Measurements from ENCODE around the gene BCL6B.

Gene BCL6B

DNA sequence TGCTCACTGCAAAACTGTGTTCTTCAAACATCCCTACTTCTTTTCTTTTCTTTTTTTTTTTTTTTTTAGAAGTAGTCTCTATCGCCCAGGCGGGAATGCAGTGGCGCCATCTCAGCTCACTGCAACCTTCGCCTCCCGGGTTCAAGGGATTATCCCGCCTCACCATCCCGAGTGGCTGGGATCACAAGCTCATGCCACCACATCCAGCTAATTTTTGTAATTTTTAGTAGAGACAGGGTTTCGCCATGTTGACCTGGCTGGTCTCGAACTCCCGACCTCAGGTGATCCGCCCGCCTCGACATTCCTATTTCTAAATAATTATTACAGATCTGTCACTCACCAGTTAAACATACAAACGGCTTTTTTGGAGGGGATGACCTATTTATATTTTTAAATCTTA, 11.4 kb upstream of the BCL6B start:
- no peak for DNase-seq

DNA sequence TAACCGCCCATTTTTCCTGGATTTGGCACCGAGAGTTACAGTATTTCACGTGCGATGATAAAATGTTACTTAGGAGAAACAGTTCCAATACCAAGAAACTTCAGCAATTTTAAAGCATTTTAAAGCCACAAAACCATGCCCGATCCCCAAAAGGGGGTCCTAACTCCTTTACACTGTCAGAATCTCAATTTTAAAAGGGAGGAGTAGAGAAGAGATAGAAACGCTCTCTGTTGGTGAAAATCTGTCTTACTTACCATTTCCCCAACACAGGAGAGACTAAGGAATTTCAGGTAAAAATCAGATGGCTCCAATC, 11.0 kb upstream of the BCL6B start:
- DNase-seq: no peak

DNA sequence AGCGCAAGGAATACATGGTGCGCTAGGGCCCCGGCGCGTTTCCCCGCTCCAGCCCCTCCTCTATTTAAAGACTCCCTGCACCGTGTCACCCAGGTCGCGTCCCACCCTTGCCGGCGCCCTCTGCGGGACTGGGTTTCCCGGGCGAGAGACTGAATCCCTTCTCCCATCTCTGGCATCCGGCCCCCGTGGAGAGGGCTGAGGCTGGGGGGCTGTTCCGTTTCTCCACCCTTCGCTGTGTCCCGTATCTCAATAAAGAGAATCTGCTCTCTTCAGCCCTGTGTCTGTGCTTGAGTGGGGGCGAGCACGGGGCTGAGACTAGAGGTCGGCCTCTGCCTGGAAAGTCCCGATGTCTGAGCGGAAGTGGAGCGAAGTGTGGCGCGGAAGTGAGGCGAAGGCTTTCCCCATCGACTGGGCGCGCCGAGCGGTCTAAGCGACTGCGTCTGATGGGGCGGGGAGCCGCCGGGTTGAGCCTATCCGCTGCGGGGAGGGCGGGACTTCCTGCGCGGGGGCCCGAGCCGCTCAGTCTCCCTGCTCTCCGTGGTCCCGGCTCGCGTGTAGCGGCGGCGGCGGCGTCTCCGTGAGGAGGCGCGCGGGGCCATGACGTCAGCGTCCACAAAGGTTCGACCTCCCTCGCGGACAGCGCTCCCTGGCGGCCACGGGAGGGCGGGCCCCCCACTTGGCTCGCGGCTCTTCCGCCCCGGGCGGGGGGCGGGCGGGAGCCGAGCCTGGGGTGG, 8.4 kb upstream of the BCL6B start:
- DNase-seq: peak; percentile 98

DNA sequence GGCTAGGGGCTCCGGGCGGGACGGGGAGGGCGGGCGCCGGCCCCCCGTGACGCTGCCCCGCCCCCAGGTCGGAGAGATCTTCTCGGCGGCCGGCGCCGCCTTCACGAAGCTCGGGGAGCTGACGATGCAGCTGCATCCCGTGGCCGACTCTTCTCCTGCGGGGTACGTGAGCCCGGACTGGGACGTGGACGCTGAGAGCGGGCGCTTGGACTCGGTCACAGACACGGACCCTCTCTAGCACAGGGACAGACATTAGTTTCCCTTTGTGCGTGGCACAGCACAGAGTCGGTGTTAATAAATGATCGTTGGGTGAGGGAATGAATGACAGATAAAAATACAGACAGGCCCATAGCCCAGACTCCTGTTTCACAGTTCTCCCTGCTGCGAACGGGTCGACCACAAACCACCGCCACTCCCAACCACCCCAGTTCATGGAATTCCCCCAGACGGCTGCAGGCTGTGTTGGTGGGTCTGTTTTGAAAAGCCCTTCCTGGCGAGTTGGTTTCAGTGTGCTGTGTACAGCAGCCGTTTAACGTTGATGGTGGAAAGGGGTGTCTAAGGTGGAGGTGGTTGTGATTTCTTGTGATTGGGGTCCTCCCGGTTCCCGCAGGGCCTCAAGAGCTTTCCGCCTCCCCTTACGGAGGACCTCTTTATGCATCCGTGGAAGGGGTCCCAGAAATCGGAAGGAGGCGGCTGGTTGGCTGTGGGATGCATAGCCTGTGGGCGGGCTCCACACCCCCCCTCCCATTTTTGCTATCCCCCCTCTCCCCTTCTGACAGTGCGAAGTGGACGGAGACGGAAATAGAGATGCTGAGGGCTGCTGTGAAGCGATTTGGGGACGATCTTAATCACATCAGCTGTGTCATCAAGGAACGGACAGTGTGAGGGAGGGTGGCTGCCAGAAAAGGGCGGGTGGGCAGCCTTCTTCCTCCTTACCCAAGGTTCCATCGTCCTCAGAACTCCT, 7.6 kb upstream of the BCL6B start:
- DNase-seq: peak; percentile 89

DNA sequence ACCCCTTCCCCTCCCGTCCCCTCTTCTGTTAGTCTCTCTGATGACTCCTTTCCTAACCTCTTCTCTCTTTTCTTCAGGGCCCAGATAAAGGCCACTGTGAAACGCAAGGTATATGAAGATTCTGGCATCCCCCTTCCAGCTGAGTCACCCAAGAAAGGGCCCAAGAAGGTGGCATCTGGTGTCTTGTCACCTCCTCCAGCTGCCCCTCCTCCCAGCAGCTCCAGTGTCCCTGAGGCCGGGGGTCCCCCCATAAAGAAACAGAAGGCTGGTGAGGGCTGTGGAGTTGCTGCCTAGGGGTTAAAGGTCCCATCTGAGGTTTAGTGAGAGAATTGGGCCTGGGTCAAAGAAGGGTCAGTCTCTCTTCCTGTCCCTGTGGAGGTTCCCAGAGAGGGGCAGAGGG, 6.4 kb upstream of the BCL6B start:
- DNase-seq: no peak

DNA sequence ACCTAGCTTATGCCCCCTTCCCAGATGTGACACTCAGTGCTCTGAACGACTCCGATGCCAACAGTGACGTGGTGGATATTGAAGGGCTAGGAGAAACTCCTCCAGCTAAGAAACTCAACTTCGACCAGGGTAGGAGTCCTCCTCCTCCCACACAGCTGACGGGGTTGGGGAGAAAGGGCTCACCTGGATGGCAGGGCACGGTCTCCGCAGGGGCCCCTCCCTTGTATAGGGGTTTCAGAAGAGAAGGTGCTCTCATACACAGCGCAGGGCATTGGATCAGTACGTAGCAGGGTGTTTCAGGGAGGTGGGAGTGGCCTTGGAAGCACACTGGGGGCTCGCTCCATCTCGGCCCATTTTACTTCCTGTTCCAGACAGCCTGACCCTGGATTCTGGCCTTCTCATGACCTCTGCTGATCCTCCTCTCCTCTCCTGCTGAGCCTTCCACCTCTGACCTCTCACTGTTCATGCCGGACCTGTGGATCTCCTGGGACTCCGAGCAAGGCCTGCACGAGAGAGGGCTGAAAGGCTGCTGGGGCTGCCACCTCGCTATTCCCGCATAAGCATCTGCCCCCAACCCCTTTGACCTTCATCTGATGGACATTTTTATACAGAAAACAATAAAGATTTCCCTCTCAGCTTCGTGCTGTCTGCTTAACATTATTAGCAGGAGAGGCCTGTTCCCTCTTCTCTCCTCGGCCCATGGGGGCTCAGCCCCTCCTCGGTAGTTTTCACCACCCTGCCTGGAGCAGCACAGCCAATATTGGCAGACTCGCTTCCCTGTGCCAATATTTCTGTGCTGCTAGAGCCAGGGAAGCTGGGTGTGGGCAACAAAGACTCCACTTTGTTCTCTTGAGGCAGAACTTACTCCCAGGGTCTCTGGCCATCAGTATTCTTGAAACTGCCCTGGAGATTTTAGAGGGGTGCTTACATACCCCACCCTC, 5.7 kb upstream of the BCL6B start:
- no peak for DNase-seq

DNA sequence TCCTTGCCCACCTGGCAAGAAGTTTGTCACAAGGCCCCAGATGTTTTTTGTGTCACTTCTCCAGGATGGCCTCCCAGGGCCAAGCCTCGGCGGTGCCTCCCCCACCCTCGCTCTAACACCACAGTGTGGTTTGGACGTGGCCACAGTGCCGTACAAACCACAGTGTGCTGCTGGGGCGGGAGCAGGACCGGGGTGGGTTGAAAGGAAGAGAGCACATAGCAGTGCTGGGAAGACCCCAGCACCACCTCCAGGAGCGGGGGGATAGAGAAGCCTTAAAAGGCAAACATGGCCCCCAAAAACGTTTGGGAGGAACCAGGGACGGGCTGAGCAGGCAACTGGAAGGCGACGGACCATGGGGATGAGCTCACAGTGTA, 5.0 kb upstream of the BCL6B start:
- DNase-seq: peak; percentile 63

DNA sequence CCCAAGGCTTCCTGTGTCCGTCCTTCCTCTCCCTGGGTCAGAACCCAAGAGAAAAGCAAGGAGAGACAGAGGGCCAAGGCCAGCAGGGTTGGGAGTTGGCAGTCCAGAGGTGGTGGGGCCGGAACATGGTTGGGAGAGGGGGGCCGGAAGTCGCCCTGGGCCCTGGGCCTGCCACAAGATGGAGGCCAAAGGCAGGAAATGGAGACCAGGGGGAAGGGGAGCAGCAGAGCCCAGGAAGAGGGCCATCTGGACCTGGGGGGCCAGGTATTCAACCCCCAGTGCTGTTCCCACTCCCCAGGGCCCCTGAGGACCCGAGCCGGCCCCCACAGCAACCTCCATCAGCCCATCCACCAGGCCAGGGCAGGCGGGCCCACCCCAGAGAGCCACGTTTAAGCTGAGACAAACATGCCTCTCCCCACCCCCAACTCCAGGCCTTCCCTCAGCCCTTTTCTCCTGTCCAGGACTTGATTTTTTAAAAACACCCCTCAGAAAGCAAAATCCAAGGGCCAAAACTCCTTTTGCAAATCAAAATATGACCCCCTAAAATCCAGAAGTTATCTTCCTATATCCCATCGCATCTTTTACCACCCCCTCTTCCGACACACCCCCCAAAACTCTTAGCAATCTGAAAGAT, 4.4 kb upstream of the BCL6B start:
- DNase-seq: no peak

DNA sequence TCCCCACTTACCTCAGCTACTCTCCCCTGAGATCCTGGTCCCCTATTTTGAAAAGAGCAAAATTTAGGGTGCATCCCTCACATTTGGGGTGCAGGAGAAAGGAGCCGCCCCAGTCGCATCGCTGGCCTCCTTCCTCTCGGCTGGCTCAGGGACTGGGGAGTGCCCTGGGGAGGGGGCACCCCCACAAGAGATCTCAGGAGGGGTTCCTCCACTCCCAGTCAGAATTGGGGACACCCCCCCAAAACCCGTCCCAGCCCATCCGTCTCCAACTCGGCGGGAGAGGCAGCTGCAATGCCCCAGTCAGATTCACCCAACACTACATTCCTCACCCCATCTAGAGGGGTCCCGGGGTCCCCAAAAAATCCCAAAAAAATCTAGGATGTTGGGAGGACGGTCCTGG, 3.5 kb upstream of the BCL6B start:
- no peak for DNase-seq

DNA sequence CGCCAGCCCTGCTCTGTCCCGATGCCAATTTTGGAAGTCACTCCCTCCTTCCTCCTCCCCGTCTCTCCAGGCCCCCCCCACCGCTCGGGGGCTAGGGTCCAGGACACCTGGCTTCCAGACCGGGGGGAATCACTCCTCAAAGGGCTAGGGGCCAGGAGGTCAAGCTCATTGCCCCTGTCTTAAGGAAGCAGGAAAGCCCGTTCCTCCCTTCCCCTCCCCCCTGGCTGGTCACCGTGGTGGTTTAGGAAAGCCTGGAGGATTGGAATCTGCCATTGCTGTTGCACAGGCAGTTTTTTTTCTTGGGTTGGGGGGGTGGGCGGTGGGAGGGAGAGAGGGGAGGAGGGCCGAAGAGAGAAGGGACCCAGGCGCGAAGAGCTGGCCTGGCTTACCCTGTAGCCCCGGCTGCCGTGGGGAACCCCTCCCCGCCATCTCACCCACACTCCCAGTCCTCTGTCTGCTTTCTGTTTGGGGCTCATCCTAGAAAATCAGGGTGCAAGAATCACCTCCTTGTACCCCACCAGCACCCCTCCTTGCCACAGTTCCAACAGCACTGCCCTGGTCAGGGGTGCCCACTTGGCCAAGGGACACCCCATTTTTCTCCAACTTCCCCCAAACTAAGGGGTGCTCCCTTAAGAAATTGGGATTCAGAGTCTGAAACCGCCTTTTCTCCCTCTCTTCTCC, 2.9 kb upstream of the BCL6B start:
- DNase-seq: no peak

DNA sequence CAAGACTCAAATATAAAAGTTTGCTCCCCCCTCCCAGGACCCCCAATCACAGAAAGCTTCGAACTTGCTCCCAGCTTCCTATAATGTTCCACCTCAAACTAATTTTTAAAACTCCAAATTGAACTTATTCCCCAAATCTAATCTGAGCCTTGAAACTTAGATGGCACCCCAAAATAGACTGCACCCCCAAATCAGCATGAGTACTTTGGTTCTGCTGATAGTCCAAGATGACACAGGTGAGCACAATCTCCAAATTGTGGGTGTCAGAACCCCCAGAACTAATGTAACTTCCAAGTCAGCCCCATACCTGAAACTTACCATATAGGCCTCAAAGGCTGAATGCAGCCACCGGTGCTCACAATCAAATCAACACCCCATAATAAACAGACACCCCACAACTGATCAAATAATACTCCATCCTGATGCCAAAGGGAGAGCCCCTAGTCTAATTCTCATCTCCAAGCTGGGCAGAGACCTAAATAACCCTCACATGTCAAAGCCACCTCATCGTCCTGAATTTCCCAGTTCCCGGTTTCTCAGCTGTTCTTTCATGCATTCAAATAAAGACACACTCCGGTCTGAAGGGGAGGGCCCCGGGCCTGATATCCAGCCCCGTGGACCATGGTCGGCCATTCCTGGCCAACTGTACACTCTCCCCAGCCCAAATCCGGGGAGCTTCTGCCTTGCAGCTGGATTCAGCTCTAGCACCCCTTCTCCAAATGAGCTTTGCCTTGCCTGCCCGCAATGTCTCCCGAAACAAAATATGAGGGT, 1.8 kb upstream of the BCL6B start:
- no peak for DNase-seq

DNA sequence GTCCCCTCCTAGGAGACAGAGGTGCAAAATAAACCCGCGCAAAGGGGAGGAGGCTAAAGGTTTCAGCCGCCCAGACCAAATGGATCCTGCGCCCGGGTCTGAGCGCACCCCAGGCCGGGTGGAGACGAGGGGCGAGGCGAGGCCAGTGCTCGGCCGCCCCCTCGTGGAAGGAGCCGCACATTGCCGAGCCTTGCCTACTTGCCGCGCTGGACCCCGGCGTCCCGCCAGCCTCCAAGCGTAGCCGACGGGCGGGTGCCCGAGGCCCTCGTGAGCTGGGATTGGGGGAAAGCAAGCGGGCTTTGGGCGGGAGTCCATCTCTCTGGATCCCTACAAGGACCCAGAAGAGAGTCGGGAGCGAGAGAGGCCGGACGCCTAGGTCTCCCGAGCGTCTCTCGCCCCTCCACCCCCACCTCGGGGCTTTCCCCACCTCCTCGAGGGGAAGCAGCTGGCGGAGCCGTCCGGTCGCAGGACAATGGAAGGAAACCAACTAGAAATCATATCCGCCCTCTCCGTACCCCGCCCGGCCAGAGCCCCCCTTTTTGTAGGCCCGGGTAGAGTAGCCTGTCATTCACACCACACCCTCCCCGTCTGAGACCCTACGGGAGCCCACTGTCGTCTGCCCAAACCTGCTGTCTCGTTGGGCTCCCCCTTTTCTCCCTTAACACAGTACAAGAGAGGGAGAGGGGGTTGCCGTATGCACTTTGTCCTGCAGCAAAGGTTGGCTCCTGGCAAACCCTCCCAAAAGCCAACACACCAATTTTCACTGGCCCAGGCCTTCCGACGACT, 664 bp upstream of the BCL6B start:
- DNase-seq: peak; percentile 89

DNA sequence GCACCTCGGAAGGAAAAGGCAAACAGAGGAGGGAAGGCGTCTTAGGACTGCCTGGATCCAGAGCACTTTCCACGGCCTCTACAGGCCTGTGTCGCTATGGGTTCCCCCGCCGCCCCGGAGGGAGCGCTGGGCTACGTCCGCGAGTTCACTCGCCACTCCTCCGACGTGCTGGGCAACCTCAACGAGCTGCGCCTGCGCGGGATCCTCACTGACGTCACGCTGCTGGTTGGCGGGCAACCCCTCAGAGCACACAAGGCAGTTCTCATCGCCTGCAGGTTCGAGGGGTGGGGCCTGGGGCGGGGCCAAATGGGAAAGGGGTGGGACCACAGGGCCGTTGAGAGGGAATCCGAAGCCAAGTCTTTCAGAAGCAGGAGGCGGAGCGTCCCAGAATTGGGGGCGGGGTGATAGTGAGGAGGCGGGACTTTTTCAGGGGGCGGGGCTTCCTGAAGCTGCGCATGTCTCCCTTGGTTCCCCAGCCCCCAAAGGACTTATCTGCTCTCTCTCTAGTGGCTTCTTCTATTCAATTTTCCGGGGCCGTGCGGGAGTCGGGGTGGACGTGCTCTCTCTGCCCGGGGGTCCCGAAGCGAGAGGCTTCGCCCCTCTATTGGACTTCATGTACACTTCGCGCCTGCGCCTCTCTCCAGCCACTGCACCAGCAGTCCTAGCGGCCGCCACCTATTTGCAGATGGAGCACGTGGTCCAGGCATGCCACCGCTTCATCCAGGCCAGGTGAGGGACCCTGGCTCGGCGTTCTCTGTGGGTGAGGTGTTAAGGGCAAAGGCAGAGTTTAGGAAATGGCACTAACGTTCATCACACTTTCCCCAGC, 939 bp downstream of the BCL6B start:
- peak; percentile 95 for DNase-seq

DNA sequence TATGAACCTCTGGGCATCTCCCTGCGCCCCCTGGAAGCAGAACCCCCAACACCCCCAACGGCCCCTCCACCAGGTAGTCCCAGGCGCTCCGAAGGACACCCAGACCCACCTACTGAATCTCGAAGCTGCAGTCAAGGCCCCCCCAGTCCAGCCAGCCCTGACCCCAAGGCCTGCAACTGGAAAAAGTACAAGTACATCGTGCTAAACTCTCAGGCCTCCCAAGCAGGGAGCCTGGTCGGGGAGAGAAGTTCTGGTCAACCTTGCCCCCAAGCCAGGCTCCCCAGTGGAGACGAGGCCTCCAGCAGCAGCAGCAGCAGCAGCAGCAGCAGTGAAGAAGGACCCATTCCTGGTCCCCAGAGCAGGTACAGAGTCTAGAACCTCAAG, 1.5 kb downstream of the BCL6B start:
- no peak for DNase-seq

DNA sequence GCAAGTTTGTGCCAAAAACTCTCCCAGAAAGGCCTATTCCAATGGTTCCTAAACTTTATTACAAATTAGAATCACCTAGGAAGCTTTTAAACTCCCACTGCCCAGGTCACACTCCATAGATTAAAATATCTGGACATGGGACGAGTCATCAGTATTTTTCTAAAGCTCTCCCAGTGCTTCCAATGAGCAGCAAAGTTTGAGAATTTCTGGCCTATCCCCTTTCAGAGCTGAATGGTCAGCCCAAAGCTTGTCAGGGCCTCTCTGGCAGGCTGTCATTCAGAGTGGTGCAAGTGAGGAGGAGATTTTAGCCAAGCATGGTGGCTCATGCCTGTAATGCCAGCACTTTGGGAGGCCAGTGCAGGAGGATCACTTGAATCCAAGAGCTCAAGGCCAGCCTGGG, 2.4 kb downstream of the BCL6B start:
- DNase-seq: no peak

DNA sequence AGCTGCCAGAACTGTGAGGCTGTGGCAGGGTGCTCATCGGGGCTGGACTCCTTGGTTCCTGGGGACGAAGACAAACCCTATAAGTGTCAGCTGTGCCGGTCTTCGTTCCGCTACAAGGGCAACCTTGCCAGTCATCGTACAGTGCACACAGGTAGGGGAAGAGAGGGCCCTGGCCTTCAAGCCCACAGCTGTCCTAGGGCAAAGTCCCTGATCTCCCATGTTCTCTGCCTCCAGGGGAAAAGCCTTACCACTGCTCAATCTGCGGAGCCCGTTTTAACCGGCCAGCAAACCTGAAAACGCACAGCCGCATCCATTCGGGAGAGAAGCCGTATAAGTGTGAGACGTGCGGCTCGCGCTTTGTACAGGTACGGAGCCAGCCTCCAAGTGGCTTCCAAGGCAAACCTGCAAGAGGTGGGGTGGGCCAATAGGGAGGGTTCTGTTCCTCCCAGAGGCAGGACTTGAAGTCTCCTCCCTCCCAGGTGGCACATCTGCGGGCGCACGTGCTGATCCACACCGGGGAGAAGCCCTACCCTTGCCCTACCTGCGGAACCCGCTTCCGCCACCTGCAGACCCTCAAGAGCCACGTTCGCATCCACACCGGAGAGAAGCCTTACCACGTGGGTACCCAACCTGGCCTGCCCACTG, 3.7 kb downstream of the BCL6B start:
- DNase-seq: no peak

DNA sequence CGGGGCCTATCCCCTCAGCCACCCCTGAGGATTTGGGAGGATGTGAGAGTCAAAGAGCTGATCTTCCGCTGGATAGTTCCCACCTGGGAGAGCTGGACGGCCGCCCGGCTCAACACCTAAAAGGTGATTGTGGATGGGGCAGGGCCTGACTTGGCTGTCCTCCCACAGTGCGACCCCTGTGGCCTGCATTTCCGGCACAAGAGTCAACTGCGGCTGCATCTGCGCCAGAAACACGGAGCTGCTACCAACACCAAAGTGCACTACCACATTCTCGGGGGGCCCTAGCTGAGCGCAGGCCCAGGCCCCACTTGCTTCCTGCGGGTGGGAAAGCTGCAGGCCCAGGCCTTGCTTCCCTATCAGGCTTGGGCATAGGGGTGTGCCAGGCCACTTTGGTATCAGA, 4.5 kb downstream of the BCL6B start:
- DNase-seq: no peak

DNA sequence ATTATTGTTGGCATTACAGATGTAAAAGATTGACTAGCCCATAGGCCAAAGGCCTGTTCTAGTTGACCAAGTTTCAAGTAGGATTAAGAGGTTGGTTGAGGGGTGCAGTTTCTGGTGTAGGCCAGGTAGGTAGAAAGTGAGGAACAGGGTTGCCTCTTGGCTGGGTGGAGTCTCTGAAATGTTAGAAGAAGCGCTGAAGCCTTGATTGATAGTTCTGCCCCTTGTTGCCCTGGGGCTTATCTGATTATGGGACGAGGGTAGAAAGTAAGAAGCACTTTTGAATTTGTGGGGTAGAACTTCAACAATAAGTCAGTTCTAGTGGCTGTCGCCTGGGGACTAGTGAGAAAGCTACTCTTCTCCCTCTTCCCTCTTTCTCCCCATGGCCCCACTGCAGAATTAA, 6.2 kb downstream of the BCL6B start:
- no peak for DNase-seq

DNA sequence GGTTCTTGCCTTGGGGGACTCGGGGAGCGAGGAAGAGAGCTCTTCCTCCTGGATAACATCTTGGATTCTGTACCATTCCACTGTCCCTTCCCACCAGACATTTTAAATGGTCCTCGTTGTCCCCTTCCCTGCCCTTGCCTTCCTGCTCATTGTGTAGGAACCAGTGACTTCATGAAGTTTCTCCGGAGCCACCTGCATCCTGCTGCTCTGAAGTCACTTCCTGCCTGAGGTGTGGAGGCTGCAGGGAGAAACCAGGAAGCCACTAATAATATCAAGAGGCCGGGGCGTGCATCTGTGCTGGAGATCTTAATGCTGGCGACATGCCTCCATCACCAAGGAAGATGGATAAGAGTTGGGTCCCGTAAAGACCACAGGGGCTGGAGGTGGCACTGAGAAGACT, 6.8 kb downstream of the BCL6B start:
- DNase-seq: peak; percentile 65

Measured in activated CD4-positive, alpha-beta T cell treated with anti-CD3 and anti-CD28 coated beads, Interleukin-2, Interleukin-6, amounts not matched to agents 100 ng/mL and 50 ng/mL, durations not matched to agents 16 hours and 8 hours (primary cell).